ENCODE measurements around the gene ANKRD2.
"Not testable (repeated sequence)": the region's sequence is repeated elsewhere in the genome, so short reads cannot be mapped to it uniquely, and the experiment has no call there.

ANKRD2 gene

GRCh38 chr10:97543025-97543546, 29.5 kb upstream of the ANKRD2 start:
- peak overlapping the region; percentile 31 to 100 (median 93) for H3K27ac ChIP-seq
- H3K4me3 ChIP-seq = no peak overlapping the region

GRCh38 chr10:97546456-97547270, 25.9 kb upstream of the ANKRD2 start:
- no peak overlapping the region for H3K4me3 ChIP-seq
- H3K27ac ChIP-seq = peak overlapping the region in 2 of 21 experiments; percentile 10 to 14

- peak overlapping the region in 2 of 21 experiments; percentile 10 to 21 for H3K27ac ChIP-seq
- H3K4me3 ChIP-seq = no peak overlapping the region
These were observed 25.3 kb upstream of the ANKRD2 start for GRCh38 chr10:97547271-97547600.

- no peak overlapping the region for H3K4me3 ChIP-seq
- H3K27ac ChIP-seq = peak overlapping the region in 3 of 21 experiments; percentile 21 to 56 (median 25)
These were observed 24.6 kb upstream of the ANKRD2 start for GRCh38 chr10:97547962-97548361.

- H3K4me3 ChIP-seq = no peak overlapping the region
- peak overlapping the region in 10 of 21 experiments; percentile 40 to 82 (median 72) for H3K27ac ChIP-seq
These were observed 23.6 kb upstream of the ANKRD2 start for GRCh38 chr10:97548828-97549455.

GRCh38 chr10:97549587-97550322, 22.8 kb upstream of the ANKRD2 start:
- Histone ChIP-seq H3K4me3 (no peak overlapping the region), H3K27ac (peak overlapping the region in 15 of 21 experiments; percentile 39 to 82 (median 70))

- Histone ChIP-seq H3K27ac (peak overlapping the region in 14 of 21 experiments; percentile 51 to 82 (median 72)), H3K4me3 (no peak overlapping the region)
These were observed 22.0 kb upstream of the ANKRD2 start for GRCh38 chr10:97550336-97551149.

- no peak overlapping the region for H3K4me3 ChIP-seq
- H3K27ac ChIP-seq = peak overlapping the region in 3 of 21 experiments; percentile 2 to 79 (median 56)
These were observed 21.3 kb upstream of the ANKRD2 start for GRCh38 chr10:97551271-97551670.

GRCh38 chr10:97553575-97554031, 19.0 kb upstream of the ANKRD2 start:
- Histone ChIP-seq H3K27ac (no peak overlapping the region), H3K4me3 (no peak overlapping the region)

- H3K4me3 ChIP-seq, H3K27ac ChIP-seq: not testable (repeated sequence)
These were observed 18.2 kb upstream of the ANKRD2 start for GRCh38 chr10:97554336-97554735.

- not testable (repeated sequence) for H3K27ac ChIP-seq, H3K4me3 ChIP-seq
These were observed 17.0 kb upstream of the ANKRD2 start for GRCh38 chr10:97555541-97555940.

- not testable (repeated sequence) for H3K4me3 ChIP-seq
- H3K27ac ChIP-seq = peak overlapping the region in 5 of 21 experiments; percentile 33 to 61 (median 57)
These were observed 11.7 kb upstream of the ANKRD2 start for GRCh38 chr10:97560731-97561381.

- peak overlapping the region in 4 of 21 experiments; percentile 28 to 59 (median 38) for H3K27ac ChIP-seq
- not testable (repeated sequence) for H3K4me3 ChIP-seq
These were observed 11.0 kb upstream of the ANKRD2 start for GRCh38 chr10:97561386-97562077.

- H3K27ac ChIP-seq, H3K4me3 ChIP-seq: not testable (repeated sequence)
These were observed 10.2 kb upstream of the ANKRD2 start for GRCh38 chr10:97562329-97562728.

- Histone ChIP-seq H3K4me3 (no peak overlapping the region), H3K27ac (no peak overlapping the region)
These were observed 9.2 kb upstream of the ANKRD2 start for GRCh38 chr10:97563337-97563736.

GRCh38 chr10:97564776-97565175, 7.8 kb upstream of the ANKRD2 start:
- Histone ChIP-seq H3K27ac (no peak overlapping the region), H3K4me3 (no peak overlapping the region)

GRCh38 chr10:97566336-97566996, 6.1 kb upstream of the ANKRD2 start:
- H3K27ac ChIP-seq = no peak overlapping the region
- H3K4me3 ChIP-seq = no peak overlapping the region

GRCh38 chr10:97567891-97568290, 4.7 kb upstream of the ANKRD2 start:
- Histone ChIP-seq H3K4me3 (no peak overlapping the region), H3K27ac (no peak overlapping the region)
